Body of pancreas (tissue), 4 donors: ENCODE measurements around the gene ANO3.

Source experiments
- CTCF ChIP-seq, 7 experiments: fragments of 450-650 bp in 4 of 7; fragments of 200-600 bp in 3 of 7; sonication (generic) in 3 of 7; IDR thresholded peaks; one replicate each; pipeline ENCODE4 v1.5.1; 2016 to 2019; ENCODE audit warnings: antibody characterized with exemption in 7 of 7
- POLR2A ChIP-seq, 3 donors: fragments of 450-650 bp; IDR thresholded peaks; one replicate each; pipeline ENCODE4 v1.6.1; 2016; ENCODE audit warnings: antibody characterized with exemption in 3 of 3, mild to moderate bottlenecking in 2 of 3

GRCh38 chr11:26632691-26633159 is 300.8 kb downstream of the ANO3 start:
- no peak for TF ChIP-seq CTCF (IDR thresholded peaks at IDR 0.05)
- TF ChIP-seq POLR2A (IDR thresholded peaks at IDR 0.05) = no peak
